ENCODE measurements around the gene ZNF304. TPM values are rescaled to one million over a fixed set of nuclear protein-coding genes. Genes with fewer than 3 reads are reported as not detected.
A peak's percentile ranks its signal among the peaks of the same experiment; 100 is the strongest.

Gene ZNF304
- total and polyA plus RNA-seq, 8 donors: 7.7 to 19.0 (median 16.4) TPM

- TF ChIP-seq CTCF (IDR thresholded peaks at IDR 0.05): peak; percentile 59 to 69
- H3K4me3 ChIP-seq: no peak overlapping the region
- peaks cover under 1 to 11% of the 10 kb centered on the region in 2 donors for H3K4me1 ChIP-seq
- DNase-seq (peak; percentile 29 to 83 (median 73)), ATAC-seq (peak; percentile 89)
- no peaks in the 10 kb centered on the region for H3K27me3 ChIP-seq
- peaks cover 0 to 12% of the 10 kb centered on the region in 2 donors for H3K9me3 ChIP-seq
- no peaks in the 10 kb centered on the region for H3K36me3 ChIP-seq
- H3K27ac ChIP-seq: no peak overlapping the region
- intact Hi-C loops (cut with DNase I): no loop called here
Measured at GRCh38 chr19:57406516-57407123, 55.5 kb downstream of the ZNF304 start.

Other genes starting within 250 kb of the ZNF304 start
- not detected for gene USP29, start 231.3 kb upstream of the ZNF304 start, total RNA-seq
- gene USP29, start 231.3 kb upstream of the ZNF304 start, polyA plus RNA-seq (ENCODE audit: insufficient read length in 6 of 6): under 1 TPM in 1 of 6 donors, not detected in 5; 0.20 TPM
- not detected for gene ZIM3, start 206.1 kb upstream of the ZNF304 start, total RNA-seq
- under 1 TPM in 5 of 6 donors, not detected in 1; 0.06 to 0.13 (median 0.06) TPM for gene ZIM3, start 206.1 kb upstream of the ZNF304 start, polyA plus RNA-seq (ENCODE audit: insufficient read length in 6 of 6)
- gene DUXA, start 183.8 kb upstream of the ZNF304 start, total RNA-seq: not detected
- gene DUXA, start 183.8 kb upstream of the ZNF304 start, polyA plus RNA-seq (ENCODE audit: insufficient read length in 6 of 6): not detected
- 10 to 100 TPM; 37.9 to 38.7 TPM for gene ZNF264, start 159.8 kb upstream of the ZNF304 start, total RNA-seq
- 10 to 100 TPM; 18.1 to 26.5 (median 23.1) TPM for gene ZNF264, start 159.8 kb upstream of the ZNF304 start, polyA plus RNA-seq (ENCODE audit: insufficient read length in 6 of 6)
- 1 to 10 TPM in 1 of 2 donors, under 1 TPM in 1; 0.96 to 1.1 TPM for gene AURKC, start 120.2 kb upstream of the ZNF304 start, total RNA-seq
- 1 to 10 TPM; 1.4 to 3.5 (median 1.9) TPM for gene AURKC, start 120.2 kb upstream of the ZNF304 start, polyA plus RNA-seq (ENCODE audit: insufficient read length in 6 of 6)
- 10 to 100 TPM; 12.0 to 13.8 TPM for gene ZNF805, start 110.6 kb upstream of the ZNF304 start, total RNA-seq
- gene ZNF805, start 110.6 kb upstream of the ZNF304 start, polyA plus RNA-seq (ENCODE audit: insufficient read length in 6 of 6): 1 to 10 TPM; 6.0 to 8.2 (median 7.0) TPM
- gene ZNF460, start 70.8 kb upstream of the ZNF304 start, total RNA-seq: 10 to 100 TPM; 53.5 to 55.3 TPM
- gene ZNF460, start 70.8 kb upstream of the ZNF304 start, polyA plus RNA-seq (ENCODE audit: insufficient read length in 6 of 6): 1 to 10 TPM; 3.7 to 6.9 (median 5.6) TPM
- gene ZNF543, start 30.8 kb upstream of the ZNF304 start, total RNA-seq: 1 to 10 TPM; 6.6 to 7.2 TPM
- 10 to 100 TPM in 4 of 6 donors, 1 to 10 TPM in 2; 8.9 to 11.6 (median 10.6) TPM for gene ZNF543, start 30.8 kb upstream of the ZNF304 start, polyA plus RNA-seq (ENCODE audit: insufficient read length in 6 of 6)
- 1 to 10 TPM; 8.2 to 8.4 TPM for gene TRAPPC2B, start 12.3 kb downstream of the ZNF304 start, total RNA-seq
- gene TRAPPC2B, start 12.3 kb downstream of the ZNF304 start, polyA plus RNA-seq (ENCODE audit: insufficient read length in 6 of 6): 10 to 100 TPM; 10.2 to 16.0 (median 14.3) TPM
- gene ZNF547, start 12.3 kb downstream of the ZNF304 start, total RNA-seq: 1 to 10 TPM; 2.3 to 3.0 TPM
- 1 to 10 TPM; 5.0 to 8.2 (median 6.3) TPM for gene ZNF547, start 12.3 kb downstream of the ZNF304 start, polyA plus RNA-seq (ENCODE audit: insufficient read length in 6 of 6)
- gene ZNF548, start 38.6 kb downstream of the ZNF304 start, total RNA-seq: 10 to 100 TPM; 13.8 to 17.1 TPM
- gene ZNF548, start 38.6 kb downstream of the ZNF304 start, polyA plus RNA-seq (ENCODE audit: insufficient read length in 6 of 6): 10 to 100 TPM; 33.7 to 53.0 (median 42.2) TPM
- 1 to 10 TPM; 8.9 to 9.3 TPM for gene ZNF17, start 59.9 kb downstream of the ZNF304 start, total RNA-seq
- gene ZNF17, start 59.9 kb downstream of the ZNF304 start, polyA plus RNA-seq (ENCODE audit: insufficient read length in 6 of 6): 10 to 100 TPM; 14.1 to 17.6 (median 15.2) TPM
- gene ZNF749, start 84.1 kb downstream of the ZNF304 start, total RNA-seq: 10 to 100 TPM; 10.3 to 12.2 TPM
- 10 to 100 TPM; 11.1 to 15.1 (median 13.1) TPM for gene ZNF749, start 84.1 kb downstream of the ZNF304 start, polyA plus RNA-seq (ENCODE audit: insufficient read length in 6 of 6)
- 1 to 10 TPM in 1 of 2 donors, under 1 TPM in 1; 0.65 to 1.0 TPM for gene VN1R1, start 105.9 kb downstream of the ZNF304 start, total RNA-seq
- gene VN1R1, start 105.9 kb downstream of the ZNF304 start, polyA plus RNA-seq (ENCODE audit: insufficient read length in 6 of 6): 1 to 10 TPM; 3.8 to 5.2 (median 4.2) TPM
- gene ZNF772, start 126.3 kb downstream of the ZNF304 start, total RNA-seq: 10 to 100 TPM in 1 of 2 donors, 1 to 10 TPM in 1; 9.2 to 12.7 TPM
- gene ZNF772, start 126.3 kb downstream of the ZNF304 start, polyA plus RNA-seq (ENCODE audit: insufficient read length in 6 of 6): 10 to 100 TPM; 14.5 to 19.8 (median 18.2) TPM
- 10 to 100 TPM in 1 of 2 donors, 1 to 10 TPM in 1; 9.8 to 10.2 TPM for gene ZNF419, start 136.5 kb downstream of the ZNF304 start, total RNA-seq
- 10 to 100 TPM; 21.5 to 34.0 (median 23.7) TPM for gene ZNF419, start 136.5 kb downstream of the ZNF304 start, polyA plus RNA-seq (ENCODE audit: insufficient read length in 6 of 6)
- 1 to 10 TPM; 6.4 to 7.2 TPM for gene ZNF773, start 148.7 kb downstream of the ZNF304 start, total RNA-seq
- 10 to 100 TPM; 14.3 to 16.2 (median 15.2) TPM for gene ZNF773, start 148.7 kb downstream of the ZNF304 start, polyA plus RNA-seq (ENCODE audit: insufficient read length in 6 of 6)
- 1 to 10 TPM; 4.9 to 5.8 TPM for gene ZNF549, start 176.1 kb downstream of the ZNF304 start, total RNA-seq
- gene ZNF549, start 176.1 kb downstream of the ZNF304 start, polyA plus RNA-seq (ENCODE audit: insufficient read length in 6 of 6): 10 to 100 TPM; 17.3 to 19.9 (median 18.4) TPM
- gene ZNF550, start 208.6 kb downstream of the ZNF304 start, total RNA-seq: 1 to 10 TPM; 7.4 to 7.6 TPM
- gene ZNF550, start 208.6 kb downstream of the ZNF304 start, polyA plus RNA-seq (ENCODE audit: insufficient read length in 6 of 6): 10 to 100 TPM; 18.7 to 29.9 (median 23.2) TPM
- 1 to 10 TPM; 4.5 TPM for gene ZNF416, start 227.6 kb downstream of the ZNF304 start, total RNA-seq
- gene ZNF416, start 227.6 kb downstream of the ZNF304 start, polyA plus RNA-seq (ENCODE audit: insufficient read length in 6 of 6): 1 to 10 TPM; 7.3 to 9.4 (median 7.7) TPM
- 1 to 10 TPM; 4.4 to 4.7 TPM for gene ZIK1, start 232.9 kb downstream of the ZNF304 start, total RNA-seq
- gene ZIK1, start 232.9 kb downstream of the ZNF304 start, polyA plus RNA-seq (ENCODE audit: insufficient read length in 6 of 6): 10 to 100 TPM; 15.0 to 23.4 (median 18.4) TPM
- 1 to 10 TPM; 2.3 to 3.6 TPM for gene ZNF530, start 248.6 kb downstream of the ZNF304 start, total RNA-seq
- 1 to 10 TPM; 5.8 to 7.6 (median 7.0) TPM for gene ZNF530, start 248.6 kb downstream of the ZNF304 start, polyA plus RNA-seq (ENCODE audit: insufficient read length in 6 of 6)